GM19463 (cell line): ENCODE results near the gene CYP27A1.

Source experiments
- ATAC-seq: cut with Tn5 transposase; IDR thresholded peaks from one replicate; pipeline ENCODE4 v1.9.1; 2021; ENCODE audit warnings: mild to moderate bottlenecking, moderate library complexity; ENCODE audit not compliant: unreplicated experiment

CYP27A1 gene

DNA sequence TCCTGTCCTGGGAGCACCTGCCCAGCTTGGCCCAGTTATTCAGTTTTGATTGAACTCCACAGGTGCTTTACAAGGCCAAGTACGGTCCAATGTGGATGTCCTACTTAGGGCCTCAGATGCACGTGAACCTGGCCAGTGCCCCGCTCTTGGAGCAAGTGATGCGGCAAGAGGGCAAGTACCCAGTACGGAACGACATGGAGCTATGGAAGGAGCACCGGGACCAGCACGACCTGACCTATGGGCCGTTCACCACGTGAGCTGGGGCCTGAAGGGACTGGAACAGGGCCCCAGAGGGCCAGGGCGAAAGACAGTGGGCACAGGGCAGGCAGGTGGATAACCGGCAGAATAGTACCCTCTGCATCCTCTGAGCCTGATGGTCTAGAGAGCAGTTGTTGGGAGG lies 27.6 kb downstream of the CYP27A1 start:
- no peak for ATAC-seq

DNA sequence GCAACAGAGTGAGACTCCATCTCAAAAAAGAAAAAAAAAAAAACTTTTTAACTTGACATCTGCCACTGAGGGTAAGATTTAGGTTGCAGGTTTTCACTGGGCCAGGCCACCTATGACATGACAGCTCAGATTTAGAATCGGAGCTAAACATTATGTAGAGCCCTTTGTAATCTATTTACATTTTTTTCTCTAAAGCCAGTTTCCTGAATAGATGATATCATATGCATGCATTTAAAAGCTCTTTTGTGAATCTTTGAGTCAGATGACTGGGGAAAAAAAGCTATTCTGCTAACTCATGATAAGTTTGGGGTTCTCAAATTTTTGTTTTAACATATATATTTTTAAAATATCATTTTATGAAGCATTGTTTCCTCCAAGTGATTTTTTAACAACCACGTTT lies 28.3 kb downstream of the CYP27A1 start:
- no peak for ATAC-seq

DNA sequence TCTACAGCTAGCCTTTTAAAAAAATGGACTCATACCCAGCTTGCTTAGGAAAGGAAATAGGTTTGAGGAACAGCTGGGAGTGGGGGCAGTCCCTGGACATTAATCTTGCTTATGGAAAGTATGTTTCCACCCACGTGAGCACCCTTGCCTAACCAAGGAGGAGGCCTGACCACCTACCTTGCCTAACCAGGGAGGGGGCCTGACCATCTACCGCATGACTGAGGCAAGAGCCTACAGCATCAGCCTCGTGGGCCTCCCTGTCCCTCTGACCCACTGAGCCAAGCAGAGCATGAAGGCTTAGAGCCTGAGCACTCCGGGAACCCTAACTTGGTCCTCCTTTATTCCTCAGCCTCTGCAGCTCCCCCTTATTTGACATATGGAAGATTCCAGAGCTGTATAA lies 29.4 kb downstream of the CYP27A1 start:
- ATAC-seq = no peak

DNA sequence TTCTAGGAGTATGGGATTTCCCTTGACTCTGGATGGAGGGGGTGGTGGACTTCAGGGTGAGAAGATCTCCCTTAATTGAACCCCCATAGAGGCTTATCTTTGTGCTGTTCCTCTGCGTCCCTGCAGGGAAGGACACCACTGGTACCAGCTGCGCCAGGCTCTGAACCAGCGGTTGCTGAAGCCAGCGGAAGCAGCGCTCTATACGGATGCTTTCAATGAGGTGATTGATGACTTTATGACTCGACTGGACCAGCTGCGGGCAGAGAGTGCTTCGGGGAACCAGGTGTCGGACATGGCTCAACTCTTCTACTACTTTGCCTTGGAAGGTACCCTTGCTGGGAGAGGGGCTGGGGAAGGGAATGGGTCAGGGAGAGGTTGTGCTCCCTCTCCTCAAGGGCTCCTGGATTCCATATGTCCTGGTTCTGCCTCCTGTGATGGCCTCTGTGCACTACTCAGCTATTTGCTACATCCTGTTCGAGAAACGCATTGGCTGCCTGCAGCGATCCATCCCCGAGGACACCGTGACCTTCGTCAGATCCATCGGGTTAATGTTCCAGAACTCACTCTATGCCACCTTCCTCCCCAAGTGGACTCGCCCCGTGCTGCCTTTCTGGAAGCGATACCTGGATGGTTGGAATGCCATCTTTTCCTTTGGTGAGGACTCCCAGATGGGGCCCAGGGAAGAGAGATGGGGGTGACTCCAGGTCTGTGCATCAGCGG lies 30.3 kb downstream of the CYP27A1 start:
- no peak for ATAC-seq

DNA sequence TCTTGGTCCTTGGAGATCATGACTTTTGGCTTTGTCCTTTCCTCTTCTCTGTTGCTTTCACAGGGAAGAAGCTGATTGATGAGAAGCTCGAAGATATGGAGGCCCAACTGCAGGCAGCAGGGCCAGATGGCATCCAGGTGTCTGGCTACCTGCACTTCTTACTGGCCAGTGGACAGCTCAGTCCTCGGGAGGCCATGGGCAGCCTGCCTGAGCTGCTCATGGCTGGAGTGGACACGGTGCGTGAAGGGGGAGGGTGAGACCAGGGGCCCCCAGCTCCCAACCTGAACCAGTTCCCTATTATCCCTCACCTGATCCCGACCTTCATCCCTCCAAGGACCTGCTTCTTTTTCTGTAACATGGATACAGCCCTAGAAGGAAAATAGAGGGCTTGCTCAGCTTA lies 30.9 kb downstream of the CYP27A1 start:
- ATAC-seq = no peak

DNA sequence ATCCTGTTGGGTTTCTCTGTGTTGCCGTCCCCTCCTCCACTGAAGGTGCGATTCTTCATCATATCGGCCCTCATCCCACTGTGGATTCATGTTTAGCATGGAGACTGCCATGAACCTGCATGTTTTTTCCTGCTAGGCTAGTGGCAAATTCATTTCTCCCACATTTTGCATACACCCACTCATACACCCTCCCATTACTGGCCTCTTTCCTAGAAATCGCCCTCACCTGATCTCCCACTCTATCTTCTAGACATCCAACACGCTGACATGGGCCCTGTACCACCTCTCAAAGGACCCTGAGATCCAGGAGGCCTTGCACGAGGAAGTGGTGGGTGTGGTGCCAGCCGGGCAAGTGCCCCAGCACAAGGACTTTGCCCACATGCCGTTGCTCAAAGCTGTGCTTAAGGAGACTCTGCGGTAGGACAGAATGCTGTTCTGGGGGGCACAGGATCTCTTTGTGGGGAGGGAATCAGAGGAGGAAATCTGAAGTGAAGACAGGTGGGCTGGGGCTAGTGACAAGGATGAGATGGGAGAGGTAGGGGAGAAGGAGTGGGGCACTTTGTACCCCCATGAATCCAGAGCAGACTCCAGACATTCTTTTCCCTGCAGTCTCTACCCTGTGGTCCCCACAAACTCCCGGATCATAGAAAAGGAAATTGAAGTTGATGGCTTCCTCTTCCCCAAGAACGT lies 32.0 kb downstream of the CYP27A1 start:
- ATAC-seq = no peak

DNA sequence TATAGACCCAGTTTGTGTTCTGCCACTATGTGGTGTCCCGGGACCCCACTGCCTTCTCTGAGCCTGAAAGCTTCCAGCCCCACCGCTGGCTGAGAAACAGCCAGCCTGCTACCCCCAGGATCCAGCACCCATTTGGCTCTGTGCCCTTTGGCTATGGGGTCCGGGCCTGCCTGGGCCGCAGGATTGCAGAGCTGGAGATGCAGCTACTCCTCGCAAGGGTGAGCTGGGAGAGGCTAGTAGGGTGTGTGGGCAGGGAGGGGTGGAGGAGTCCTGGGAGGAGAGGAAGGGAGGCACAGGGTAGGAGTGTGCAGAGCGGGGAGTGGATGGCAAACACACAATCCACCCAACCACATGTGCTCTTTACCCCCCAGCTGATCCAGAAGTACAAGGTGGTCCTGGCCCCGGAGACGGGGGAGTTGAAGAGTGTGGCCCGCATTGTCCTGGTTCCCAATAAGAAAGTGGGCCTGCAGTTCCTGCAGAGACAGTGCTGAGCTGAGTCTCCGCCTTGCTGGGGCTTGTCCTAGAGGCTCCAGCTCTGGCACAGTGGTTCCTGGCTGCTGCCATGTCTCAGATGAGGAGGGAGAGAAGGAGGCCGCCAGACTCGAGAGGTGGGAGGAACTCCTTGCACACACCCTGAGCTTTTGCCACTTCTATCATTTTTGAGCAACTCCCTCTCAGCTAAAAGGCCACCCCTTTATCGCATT lies 32.7 kb downstream of the CYP27A1 start:
- ATAC-seq = no peak

DNA sequence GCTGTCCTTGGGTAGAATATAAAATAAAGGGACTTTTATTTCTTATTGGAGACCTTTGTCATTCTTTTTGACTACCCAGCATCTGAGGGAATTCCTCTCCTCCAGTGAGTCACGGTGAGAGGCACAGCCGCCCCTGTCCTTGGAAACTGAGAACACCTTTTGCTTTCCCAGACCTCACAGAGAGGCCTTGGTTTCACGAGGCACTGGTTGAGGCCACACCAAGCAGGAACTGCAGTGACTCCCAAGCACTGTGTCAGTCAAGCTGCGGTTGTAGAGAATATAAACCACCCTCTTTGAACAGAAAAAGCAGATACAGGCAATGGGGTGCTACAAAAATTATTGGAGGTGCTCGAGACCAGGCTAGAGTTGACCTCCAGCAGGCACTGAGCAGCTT lies 33.3 kb downstream of the CYP27A1 start:
- ATAC-seq = no peak

DNA sequence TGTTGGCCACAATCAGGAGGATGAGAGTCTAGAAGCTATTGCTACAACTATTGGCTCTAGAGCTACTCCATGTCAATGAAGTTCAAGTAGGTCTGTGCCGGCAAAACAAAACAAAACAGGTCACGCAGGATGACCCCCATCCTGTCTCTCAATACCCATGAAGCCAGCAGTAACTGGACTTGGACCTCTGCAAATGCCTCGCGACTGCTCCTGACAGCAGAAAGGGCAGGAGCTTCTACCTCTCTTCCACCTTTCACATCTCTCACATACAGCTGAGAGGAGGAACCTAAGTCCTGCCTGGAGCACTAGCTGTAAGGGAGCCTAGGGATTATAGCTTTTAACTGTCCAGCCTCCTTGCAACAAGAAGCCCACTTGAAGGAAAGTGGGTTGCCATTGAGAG lies 33.7 kb downstream of the CYP27A1 start:
- no peak for ATAC-seq

DNA sequence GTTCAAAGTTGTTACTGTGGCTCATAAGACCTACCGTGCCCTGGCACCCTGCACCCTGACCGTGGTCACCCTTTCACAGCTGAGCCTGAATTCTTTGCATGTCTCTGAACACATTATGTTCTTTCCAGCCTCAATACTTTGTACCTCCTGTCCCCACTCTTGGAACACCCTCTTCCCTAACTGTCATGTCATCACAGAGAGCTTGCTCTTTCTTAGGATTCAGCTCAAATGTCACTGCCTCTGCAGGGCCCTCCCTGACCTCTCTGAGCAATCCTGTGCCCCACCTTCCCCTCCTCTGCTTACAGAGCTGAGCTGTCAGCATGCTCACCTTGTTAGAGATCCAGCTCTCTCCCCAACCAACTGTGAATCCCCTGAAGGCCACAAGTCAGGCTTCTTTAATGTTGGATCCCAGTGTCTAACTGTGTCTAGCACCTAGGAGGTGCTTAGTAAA lies 34.6 kb downstream of the CYP27A1 start:
- no peak for ATAC-seq

DNA sequence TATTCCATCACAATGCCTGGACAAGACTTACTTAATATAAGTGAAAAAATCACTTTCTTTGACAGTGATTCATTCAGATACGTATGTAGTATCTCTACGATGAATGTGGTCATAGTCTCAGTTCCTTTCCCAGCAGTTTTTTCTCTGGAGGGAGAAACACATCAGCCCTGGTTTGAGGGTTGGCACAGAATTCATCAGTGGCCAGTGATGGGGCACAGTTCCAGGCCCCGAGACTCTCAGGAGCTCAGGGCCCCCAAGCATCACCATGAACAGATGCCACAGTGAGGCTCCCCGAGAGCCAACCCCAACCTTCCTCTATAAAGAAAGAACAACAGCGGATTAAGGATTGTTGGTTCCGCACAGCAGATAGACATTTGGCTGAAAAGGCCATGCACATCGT lies 37.1 kb downstream of the CYP27A1 start:
- ATAC-seq = no peak

DNA sequence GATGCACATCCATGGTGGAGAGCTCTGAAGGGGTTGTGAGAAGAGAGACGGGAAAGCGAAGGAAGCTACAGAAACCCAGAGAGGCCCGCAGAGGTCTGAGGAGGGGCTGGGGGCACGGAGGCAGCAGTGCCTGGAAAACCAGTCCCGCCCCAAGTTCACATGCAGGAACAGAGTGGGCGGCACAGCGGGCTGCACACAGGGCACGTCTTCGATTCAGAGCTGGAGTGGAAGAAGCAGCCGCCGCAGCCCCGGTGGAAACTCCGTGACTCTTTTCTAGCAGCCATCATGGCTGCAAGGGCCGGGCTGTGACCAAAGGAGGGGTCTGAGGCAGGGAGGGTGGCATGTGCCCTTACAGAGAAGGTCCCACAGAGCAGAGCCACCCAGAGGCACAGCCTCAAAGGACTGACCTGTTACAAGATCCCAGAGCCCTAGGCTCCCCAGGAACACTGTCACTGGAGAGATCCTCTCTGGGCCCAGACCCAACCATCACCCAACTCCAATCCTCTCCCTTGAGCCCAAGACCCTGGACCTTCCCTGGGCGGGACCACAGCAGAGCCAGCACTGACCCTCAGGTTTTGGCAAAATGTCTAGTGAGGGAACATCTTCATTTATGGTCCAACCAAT lies 38.9 kb downstream of the CYP27A1 start:
- no peak for ATAC-seq

DNA sequence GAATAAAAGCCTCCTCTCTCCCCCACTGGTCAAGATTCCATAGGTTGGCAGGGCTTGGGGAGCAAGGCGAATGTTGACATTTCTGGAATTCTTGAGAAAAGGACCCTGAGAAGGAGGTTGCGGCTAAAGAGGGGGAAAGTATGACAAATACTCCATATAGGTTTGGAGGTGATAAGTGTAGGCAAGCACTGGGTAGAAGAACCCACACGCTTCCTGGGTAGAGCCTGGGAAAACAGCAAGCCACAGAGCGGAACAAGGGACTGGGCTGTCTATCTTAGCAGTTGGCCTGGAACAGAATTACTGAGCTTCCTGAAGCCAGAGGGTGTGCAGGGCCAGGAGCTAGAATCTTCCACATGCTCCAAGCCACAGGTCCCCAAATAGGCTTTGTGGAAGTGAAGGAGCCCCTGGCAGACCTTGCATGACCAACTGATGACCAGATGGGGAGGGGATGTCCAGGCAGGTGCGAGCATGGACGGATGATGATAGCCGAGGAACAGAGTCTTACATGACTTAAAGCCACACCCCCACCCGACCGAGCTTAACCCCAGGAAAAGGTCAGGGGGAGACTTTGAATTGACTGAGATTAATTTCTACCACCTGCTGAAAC lies 39.8 kb downstream of the CYP27A1 start:
- ATAC-seq = no peak

DNA sequence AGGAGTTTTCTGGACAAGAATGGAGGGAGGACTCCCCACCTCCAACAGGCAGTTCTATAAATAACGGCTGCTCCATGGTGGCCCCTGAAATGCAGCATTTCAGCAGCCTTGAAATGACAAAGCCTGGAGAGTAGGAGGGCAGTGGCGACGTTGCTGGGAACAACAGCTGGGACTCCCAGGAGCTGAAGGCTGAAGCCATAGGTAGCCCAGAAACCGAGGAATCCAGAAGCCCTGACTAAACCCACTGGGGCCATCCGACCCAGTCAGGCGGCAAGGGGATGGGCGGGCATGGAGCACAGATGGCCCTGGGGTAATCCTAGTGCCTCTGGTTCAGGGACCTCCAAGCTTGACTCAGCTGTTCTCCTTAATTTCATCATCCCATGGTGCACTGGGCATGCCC lies 40.7 kb downstream of the CYP27A1 start:
- ATAC-seq = no peak

DNA sequence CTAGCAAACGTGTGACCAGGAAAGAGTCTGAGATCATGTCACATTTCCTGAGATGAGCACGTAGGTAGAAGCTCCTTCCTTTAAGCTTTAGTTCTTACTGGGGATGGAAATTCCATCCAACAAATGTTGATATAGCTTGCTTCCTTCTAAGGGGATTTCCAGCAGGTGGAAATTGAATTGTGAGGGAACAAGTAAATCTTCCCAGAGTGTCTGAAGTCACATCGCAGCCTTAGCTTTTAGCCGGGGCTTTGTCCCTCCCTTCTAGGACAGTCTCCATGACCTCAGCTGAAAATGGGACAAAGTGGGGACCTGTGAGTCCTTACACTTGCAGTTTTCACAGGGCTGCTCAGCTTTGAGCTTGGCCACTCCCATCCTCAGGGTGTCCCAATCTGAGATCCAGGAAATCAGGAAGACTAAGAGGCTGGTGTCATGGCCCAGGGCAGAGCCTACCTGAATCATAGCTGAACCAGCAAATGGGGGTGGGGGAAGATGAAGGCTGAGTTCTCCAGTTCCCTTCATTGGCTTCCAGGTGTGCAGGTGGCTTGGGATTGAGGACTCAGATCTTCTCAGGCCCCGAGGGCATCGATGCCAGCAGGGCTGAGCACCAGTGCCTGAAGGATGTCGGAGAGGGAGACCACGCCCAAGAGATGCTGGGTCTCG lies 41.4 kb downstream of the CYP27A1 start:
- ATAC-seq = no peak

DNA sequence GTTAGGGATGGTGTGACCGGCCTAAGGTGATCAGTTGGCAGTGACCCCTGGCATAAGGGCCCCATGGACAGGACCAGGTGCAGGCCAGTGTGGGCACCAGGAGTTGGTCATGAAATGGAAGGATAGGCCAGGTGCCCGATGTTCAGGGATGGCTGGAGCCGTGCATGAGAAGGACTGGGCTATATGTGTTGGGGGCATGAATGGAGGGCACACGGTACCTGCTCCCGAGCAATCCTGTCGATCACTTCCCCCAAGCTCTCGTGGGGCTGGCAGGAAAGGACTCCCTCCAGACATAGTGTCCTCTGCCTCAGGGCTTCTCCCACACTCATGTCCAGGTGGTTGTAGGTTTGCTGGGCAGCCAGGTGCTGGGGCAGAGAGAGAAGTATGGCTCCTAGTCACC lies 42.1 kb downstream of the CYP27A1 start:
- ATAC-seq = no peak

DNA sequence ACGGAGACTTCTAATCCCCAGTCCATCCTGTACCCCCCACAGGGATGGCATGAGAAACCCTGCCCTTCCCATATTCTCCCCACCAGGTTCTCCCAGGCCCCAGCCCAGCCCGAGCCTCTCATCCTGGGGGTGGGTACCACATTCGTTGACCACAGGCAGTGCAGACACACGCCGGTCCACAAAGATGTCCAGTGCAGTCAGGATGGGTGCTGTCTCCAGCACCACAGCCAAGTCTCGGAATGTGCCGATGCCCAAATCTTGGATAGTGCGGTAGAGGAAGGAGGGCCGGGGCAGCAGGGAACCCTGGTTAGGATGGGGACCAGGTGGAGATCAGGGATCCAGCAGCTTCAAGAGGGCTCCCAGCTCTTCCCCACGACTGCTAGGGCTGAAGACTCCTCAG lies 44.8 kb downstream of the CYP27A1 start:
- no peak for ATAC-seq

DNA sequence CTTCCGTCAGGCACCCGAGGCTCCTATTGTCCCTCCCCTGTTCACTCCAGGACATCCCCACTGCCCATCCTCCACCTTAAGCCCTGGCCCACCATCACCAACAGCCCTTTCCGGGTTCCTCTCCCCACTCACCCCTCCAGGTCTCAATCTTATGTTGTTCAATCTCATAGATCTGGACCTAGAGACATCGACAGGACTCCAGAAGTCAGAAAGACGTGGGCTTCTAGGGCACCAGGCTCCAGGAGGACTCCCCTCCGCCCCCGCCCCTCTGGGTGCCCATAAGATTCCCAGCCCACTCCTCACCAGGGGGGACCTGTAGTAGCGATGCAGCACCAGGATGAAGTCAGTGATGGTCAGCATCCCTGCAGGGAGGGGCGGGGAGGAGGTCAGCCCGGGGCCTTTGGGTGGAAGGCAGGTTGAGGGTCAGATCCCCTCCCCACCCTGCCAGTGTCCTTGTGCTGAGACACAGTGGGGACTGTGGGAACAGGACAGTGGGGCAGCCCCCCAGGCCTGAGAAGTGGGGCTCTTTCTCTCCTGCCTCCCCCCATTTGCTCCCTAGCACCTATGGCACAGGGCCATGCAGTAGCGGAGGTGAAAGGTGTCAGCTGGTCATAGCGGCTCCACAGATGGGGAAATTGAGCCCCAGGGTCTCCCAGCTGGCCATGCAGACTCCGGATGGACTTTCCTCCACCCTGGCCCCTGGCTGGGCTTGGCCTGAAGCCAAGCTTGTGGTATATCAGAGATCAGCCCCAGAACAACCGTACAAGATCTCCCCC lies 45.9 kb downstream of the CYP27A1 start:
- no peak for ATAC-seq

DNA sequence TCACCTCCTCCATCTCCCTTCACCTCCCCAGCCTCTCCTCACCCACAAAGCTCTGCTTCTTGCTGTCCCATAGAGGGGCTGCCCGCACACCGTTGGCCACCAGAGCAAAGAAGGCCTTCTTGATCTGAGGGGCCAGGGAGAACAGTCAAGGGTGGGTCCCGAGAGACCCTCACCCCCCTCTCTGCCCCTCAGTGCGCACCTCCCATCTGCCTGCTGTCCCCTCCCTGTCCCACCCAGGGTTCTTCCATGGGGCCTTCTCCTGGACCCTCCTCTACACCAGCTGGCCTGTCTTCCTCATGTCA lies 46.5 kb downstream of the CYP27A1 start:
- no peak for ATAC-seq

DNA sequence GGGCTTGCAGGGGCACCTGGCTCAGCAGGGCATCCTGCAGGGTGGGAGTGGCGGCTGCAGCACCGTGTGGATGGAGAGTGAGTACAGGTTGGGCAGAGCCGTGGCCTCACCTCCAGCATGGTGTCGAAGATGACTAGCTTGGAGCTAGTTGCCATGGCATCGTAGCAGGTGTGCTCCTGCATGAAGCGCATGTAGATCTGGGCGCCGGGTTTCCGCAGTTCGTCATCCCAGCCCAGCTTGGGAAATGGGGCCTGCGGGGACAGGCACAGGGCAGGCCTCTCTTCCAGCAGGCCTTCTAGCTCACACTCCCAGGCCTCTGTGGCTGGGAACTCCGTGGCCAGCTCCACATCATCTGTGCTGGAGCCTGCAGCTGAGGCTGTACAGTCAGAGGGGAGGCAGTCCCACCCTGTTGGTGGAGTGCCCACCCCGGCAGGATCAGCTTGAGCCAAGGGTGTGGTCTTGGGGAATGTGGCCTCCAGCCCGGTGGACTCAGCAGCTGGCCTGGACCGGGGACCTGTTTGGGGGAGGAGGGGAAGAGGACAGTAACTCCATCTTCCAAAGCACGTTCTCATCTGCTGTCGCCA lies 48.0 kb downstream of the CYP27A1 start:
- no peak for ATAC-seq
